K562 (cell line): ENCODE results near the gene POLR3E.
"Not testable (repeated sequence)": the region's sequence is repeated elsewhere in the genome, so short reads cannot be mapped to it uniquely, and the experiment has no call there.

Source experiments
- ATF7 ChIP-seq: fragments of 450-650 bp; IDR thresholded peaks from 2 replicates; pipeline ENCODE4 v1.7.1; 2014; ENCODE audit warnings: mild to moderate bottlenecking, moderate library complexity
- EGR1 ChIP-seq: fragments of 450-650 bp; conservative IDR thresholded peaks from 2 replicates; pipeline ENCODE4 v1.6.1; 2017; ENCODE audit warnings: mild to moderate bottlenecking
- EZH2 ChIP-seq: IDR thresholded peaks from 2 replicates; pipeline ENCODE4 v1.6.1; 2012; ENCODE audit warnings: low read depth, mild to moderate bottlenecking, inconsistent platforms, low read length, borderline replicate concordance
- FOXA3 ChIP-seq, 2 experiments: fragments of 450-650 bp in 1 of 2; sonication (generic) in 1 of 2; formaldehyde crosslinking; IDR thresholded peaks in 1 of 2; conservative IDR thresholded peaks in 1 of 2; 2 replicates each; pipeline versions ENCODE4 v1.4.0 to v1.8.0; 2020 to 2022; ENCODE audit warnings: mild to moderate bottlenecking in 2 of 2, missing genetic modification reagents in 1 of 2
- POLR2A ChIP-seq: fragments of 450-650 bp; conservative IDR thresholded peaks from 2 replicates; pipeline ENCODE4 v1.6.1; 2016
- ZNF699 ChIP-seq: fragments of 250-450 bp; sonication (Bioruptor Pico); IDR thresholded peaks from 2 replicates; pipeline ENCODE4 v1.8.0; 2021; ENCODE audit warnings: mild to moderate bottlenecking, moderate library complexity; ENCODE audit not compliant: insufficient replicate concordance
- ZNF785 ChIP-seq: fragments of 250-450 bp; sonication (Bioruptor Pico); IDR thresholded peaks from 2 replicates; pipeline ENCODE4 v1.4.0; 2020; ENCODE audit warnings: mild to moderate bottlenecking
- TF ChIP-seq, protein P1 (sequence below), 3 experiments: IDR thresholded peaks in 2 of 3; conservative IDR thresholded peaks in 1 of 3; 2 replicates each; pipeline ENCODE4 v1.5.1; 2011 to 2012; ENCODE audit warnings: low read length in 3 of 3, mild to moderate bottlenecking in 3 of 3, control low read depth in 2 of 3, improper control_type of control experiment in 1 of 3, inconsistent platforms in 1 of 3, low read depth in 1 of 3, mixed read lengths in 1 of 3, moderate library complexity in 1 of 3; ENCODE audit not compliant: insufficient read depth in 2 of 3

GRCh38 chr16:22368200-22368826 lies 71.1 kb downstream of the POLR3E start:
- TF ChIP-seq ZNF785; ZNF699 (CRISPR knock-in tag); EZH2; POLR2A; ATF7; FOXA3 (CRISPR knock-in tag; conservative IDR thresholded peaks at IDR 0.05 in 1 of 2, IDR thresholded peaks at IDR 0.05 in 1 of 2); EGR1: not testable (repeated sequence)
- TF ChIP-seq, protein P1, sequence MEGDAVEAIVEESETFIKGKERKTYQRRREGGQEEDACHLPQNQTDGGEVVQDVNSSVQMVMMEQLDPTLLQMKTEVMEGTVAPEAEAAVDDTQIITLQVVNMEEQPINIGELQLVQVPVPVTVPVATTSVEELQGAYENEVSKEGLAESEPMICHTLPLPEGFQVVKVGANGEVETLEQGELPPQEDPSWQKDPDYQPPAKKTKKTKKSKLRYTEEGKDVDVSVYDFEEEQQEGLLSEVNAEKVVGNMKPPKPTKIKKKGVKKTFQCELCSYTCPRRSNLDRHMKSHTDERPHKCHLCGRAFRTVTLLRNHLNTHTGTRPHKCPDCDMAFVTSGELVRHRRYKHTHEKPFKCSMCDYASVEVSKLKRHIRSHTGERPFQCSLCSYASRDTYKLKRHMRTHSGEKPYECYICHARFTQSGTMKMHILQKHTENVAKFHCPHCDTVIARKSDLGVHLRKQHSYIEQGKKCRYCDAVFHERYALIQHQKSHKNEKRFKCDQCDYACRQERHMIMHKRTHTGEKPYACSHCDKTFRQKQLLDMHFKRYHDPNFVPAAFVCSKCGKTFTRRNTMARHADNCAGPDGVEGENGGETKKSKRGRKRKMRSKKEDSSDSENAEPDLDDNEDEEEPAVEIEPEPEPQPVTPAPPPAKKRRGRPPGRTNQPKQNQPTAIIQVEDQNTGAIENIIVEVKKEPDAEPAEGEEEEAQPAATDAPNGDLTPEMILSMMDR (IDR thresholded peaks at IDR 0.05 in 2 of 3, conservative IDR thresholded peaks at IDR 0.05 in 1 of 3; ENCODE audit: insufficient read depth in 2 of 3, low read depth in 1 of 3, low read length in 3 of 3): not testable (repeated sequence)
